Measurements from ENCODE around the gene MYL5. TPM values are rescaled to one million over a fixed set of nuclear protein-coding genes. Genes with fewer than 3 reads are reported as not detected.

MYL5 gene
- total RNA-seq, 1 experiment from 2014 or later: 18.0 TPM

- Histone ChIP-seq H3K79me2 (ENCODE audit: insufficient read depth, low read length) (no peaks in the 10 kb centered on the region), H2BK15ac (ENCODE audit: low read depth, low read length) (no peak overlapping the region), H3K23ac (ENCODE audit: insufficient read length, low read depth, low read length) (no peak overlapping the region), H3K9me3 (ENCODE audit: control insufficient read depth, low read depth, low read length) (no peaks in the 10 kb centered on the region), H2AFZ (ENCODE audit: low read length) (no peak overlapping the region), H3K79me1 (ENCODE audit: insufficient read depth, low read depth, low read length, poor library complexity, severe bottlenecking) (no peaks in the 10 kb centered on the region), H4K91ac (ENCODE audit: insufficient read length, low read depth, low read length) (no peak overlapping the region), H2BK20ac (ENCODE audit: low read depth, low read length, poor library complexity, severe bottlenecking) (no peak overlapping the region), H3K9ac (ENCODE audit: extremely low read depth, insufficient read length, low read length) (no peak overlapping the region), H3T11ph (ENCODE audit: low read length) (no peak overlapping the region), H3K14ac (ENCODE audit: insufficient read depth, low read length) (no peak overlapping the region; the same call in 1 of the 2 replicates), H3K27ac (ENCODE audit: insufficient read length, low read depth, low read length) (no peak overlapping the region), H2BK5ac (ENCODE audit: insufficient read length, low read length) (no peak overlapping the region), H3K23me2 (ENCODE audit: insufficient read length, low read depth, low read length, poor library complexity, severe bottlenecking) (no peaks in the 10 kb centered on the region), H3K18ac (ENCODE audit: insufficient read length, low read depth, low read length) (no peak overlapping the region), H3K4me2 (ENCODE audit: insufficient read depth, insufficient read length, low read length) (no peak overlapping the region), H3K56ac (ENCODE audit: insufficient read length, low read depth, low read length) (no peak overlapping the region), H2BK12ac (ENCODE audit: insufficient read length, low read depth, low read length) (no peak overlapping the region), H2BK120ac (ENCODE audit: low read depth, low read length, poor library complexity, severe bottlenecking) (no peak overlapping the region), H3K27me3 (ENCODE audit: insufficient read depth, low read length) (no peaks in the 10 kb centered on the region), H2AK5ac (ENCODE audit: insufficient read length, low read length) (no peak overlapping the region), H3K4ac (ENCODE audit: low read depth, low read length) (no peak overlapping the region), H4K8ac (replicated peaks; ENCODE audit: insufficient read length, low read depth, low read length) (no peak overlapping the region), H3K4me1 (ENCODE audit: insufficient read depth, low read length) (no peaks in the 10 kb centered on the region), H4K5ac (ENCODE audit: insufficient read length, low read depth, low read length) (no peak overlapping the region), H4K20me1 (ENCODE audit: control insufficient read depth, insufficient read depth, insufficient read length) (no peaks in the 10 kb centered on the region)
- no peak overlapping the region for H3K27ac Mint-ChIP-seq
- WGBS (ENCODE audit: extremely low coverage, insufficient read length, low lambda C conversion rate): no CpG with 5 or more reads among the region's 22 CpGs
- peak; percentile 20 for DNase-seq
- H3K36me3 Mint-ChIP-seq (ENCODE audit: insufficient read depth in 1 of 3, low read depth in 3 of 3): peaks cover 0 to 17% (median 13%) of the 10 kb centered on the region in 3 experiments; a peak in 6 of 7 replicates
- TF ChIP-seq, protein P1, sequence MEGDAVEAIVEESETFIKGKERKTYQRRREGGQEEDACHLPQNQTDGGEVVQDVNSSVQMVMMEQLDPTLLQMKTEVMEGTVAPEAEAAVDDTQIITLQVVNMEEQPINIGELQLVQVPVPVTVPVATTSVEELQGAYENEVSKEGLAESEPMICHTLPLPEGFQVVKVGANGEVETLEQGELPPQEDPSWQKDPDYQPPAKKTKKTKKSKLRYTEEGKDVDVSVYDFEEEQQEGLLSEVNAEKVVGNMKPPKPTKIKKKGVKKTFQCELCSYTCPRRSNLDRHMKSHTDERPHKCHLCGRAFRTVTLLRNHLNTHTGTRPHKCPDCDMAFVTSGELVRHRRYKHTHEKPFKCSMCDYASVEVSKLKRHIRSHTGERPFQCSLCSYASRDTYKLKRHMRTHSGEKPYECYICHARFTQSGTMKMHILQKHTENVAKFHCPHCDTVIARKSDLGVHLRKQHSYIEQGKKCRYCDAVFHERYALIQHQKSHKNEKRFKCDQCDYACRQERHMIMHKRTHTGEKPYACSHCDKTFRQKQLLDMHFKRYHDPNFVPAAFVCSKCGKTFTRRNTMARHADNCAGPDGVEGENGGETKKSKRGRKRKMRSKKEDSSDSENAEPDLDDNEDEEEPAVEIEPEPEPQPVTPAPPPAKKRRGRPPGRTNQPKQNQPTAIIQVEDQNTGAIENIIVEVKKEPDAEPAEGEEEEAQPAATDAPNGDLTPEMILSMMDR (conservative IDR thresholded peaks at IDR 0.05): no peak
- H3K4me1 Mint-ChIP-seq: no peaks in the 10 kb centered on the region
- no peak overlapping the region for H3K4me3 Mint-ChIP-seq
- H3K9me3 Mint-ChIP-seq: peaks cover 22 to 23% of the 10 kb centered on the region in 2 experiments
- peaks cover 14% of the 10 kb centered on the region for H3K27me3 Mint-ChIP-seq (ENCODE audit: low read depth)
These were observed 38.3 kb upstream of the MYL5 start for GRCh38 chr4:635851-636627.

Data from H9 (cell line).